HG02884 (cell line): Measurements from ENCODE around the gene PDLIM5.
"Not testable (repeated sequence)": the region's sequence is repeated elsewhere in the genome, so short reads cannot be mapped to it uniquely, and the experiment has no call there.

ENCODE experiments used
- ATAC-seq: cut with Tn5 transposase; IDR thresholded peaks from one replicate; pipeline ENCODE4 v1.9.1; 2021; ENCODE audit warnings: mild to moderate bottlenecking, moderate library complexity; ENCODE audit not compliant: unreplicated experiment

Gene PDLIM5

GRCh38 chr4:94583914-94584641, 132.3 kb downstream of the PDLIM5 start:
- no peak for ATAC-seq

GRCh38 chr4:94588896-94589693, 137.4 kb downstream of the PDLIM5 start:
- no peak for ATAC-seq

- no peak for ATAC-seq
Measured at GRCh38 chr4:94590493-94590892, 138.8 kb downstream of the PDLIM5 start.

- no peak for ATAC-seq
Measured at GRCh38 chr4:94591289-94591688, 139.5 kb downstream of the PDLIM5 start.

- no peak for ATAC-seq
Measured at GRCh38 chr4:94595013-94595412, 143.3 kb downstream of the PDLIM5 start.

- ATAC-seq: peak; percentile 85
Measured at GRCh38 chr4:94595880-94596483, 144.2 kb downstream of the PDLIM5 start.

GRCh38 chr4:94598758-94599157, 147.0 kb downstream of the PDLIM5 start:
- peak; percentile 54 for ATAC-seq

GRCh38 chr4:94603170-94603747, 151.5 kb downstream of the PDLIM5 start:
- no peak for ATAC-seq

GRCh38 chr4:94605241-94605805, 153.6 kb downstream of the PDLIM5 start:
- no peak for ATAC-seq

- no peak for ATAC-seq
Measured at GRCh38 chr4:94610145-94610544, 158.4 kb downstream of the PDLIM5 start.

- ATAC-seq: no peak
Measured at GRCh38 chr4:94613248-94613647, 161.5 kb downstream of the PDLIM5 start.

- ATAC-seq: no peak
Measured at GRCh38 chr4:94615451-94615850, 163.7 kb downstream of the PDLIM5 start.

GRCh38 chr4:94621491-94622080, 169.8 kb downstream of the PDLIM5 start:
- ATAC-seq: peak; percentile 76

GRCh38 chr4:94623126-94623911, 171.6 kb downstream of the PDLIM5 start:
- ATAC-seq: no peak

GRCh38 chr4:94626942-94627341, 175.2 kb downstream of the PDLIM5 start:
- ATAC-seq: no peak

- ATAC-seq: not testable (repeated sequence)
Measured at GRCh38 chr4:94629058-94629457, 177.3 kb downstream of the PDLIM5 start.

GRCh38 chr4:94629837-94630236, 178.1 kb downstream of the PDLIM5 start:
- no peak for ATAC-seq

- ATAC-seq: no peak
Measured at GRCh38 chr4:94634271-94634670, 182.5 kb downstream of the PDLIM5 start.

GRCh38 chr4:94635177-94635576, 183.4 kb downstream of the PDLIM5 start:
- ATAC-seq: no peak

- ATAC-seq: no peak
Measured at GRCh38 chr4:94636004-94636403, 184.3 kb downstream of the PDLIM5 start.
